Anterior cingulate cortex (tissue), 58 donors: ENCODE measurements around the gene CDCP1.
"Not testable (repeated sequence)": the region's sequence is repeated elsewhere in the genome, so short reads cannot be mapped to it uniquely, and the experiment has no call there.

Experiments used
- DNase-seq, 58 donors: peaks; one replicate each; lab custom pipeline; 2025; lab: John Stamatoyannopoulos, UW

The CDCP1 gene

GRCh38 chr3:45062697-45063070, 83.5 kb downstream of the CDCP1 start:
- no peak for DNase-seq

GRCh38 chr3:45060165-45060892, 85.8 kb downstream of the CDCP1 start:
- DNase-seq: peak in 12 of 58 donors; percentile 3 to 50 (median 14)

- DNase-seq: no peak
These were observed 87.0 kb downstream of the CDCP1 start for GRCh38 chr3:45059132-45059531.

- no peak for DNase-seq
These were observed 88.6 kb downstream of the CDCP1 start for GRCh38 chr3:45057557-45057956.

- DNase-seq: peak in 2 of 58 donors; percentile 11 to 24
These were observed 89.4 kb downstream of the CDCP1 start for GRCh38 chr3:45056608-45057301.

- no peak for DNase-seq
These were observed 90.6 kb downstream of the CDCP1 start for GRCh38 chr3:45055411-45056143.

- DNase-seq: no peak
These were observed 91.2 kb downstream of the CDCP1 start for GRCh38 chr3:45055032-45055410.

- no peak for DNase-seq
These were observed 91.9 kb downstream of the CDCP1 start for GRCh38 chr3:45054196-45054857.

GRCh38 chr3:45053805-45054195, 92.4 kb downstream of the CDCP1 start:
- DNase-seq: not testable (repeated sequence)

- no peak for DNase-seq
These were observed 94.5 kb downstream of the CDCP1 start for GRCh38 chr3:45051685-45052084.

- no peak for DNase-seq
These were observed 96.4 kb downstream of the CDCP1 start for GRCh38 chr3:45049807-45050206.

- no peak for DNase-seq
These were observed 97.9 kb downstream of the CDCP1 start for GRCh38 chr3:45048244-45048643.

GRCh38 chr3:45043728-45044299, 102.4 kb downstream of the CDCP1 start:
- peak in 1 of 58 donors; percentile 11 for DNase-seq

GRCh38 chr3:45042162-45042561, 104.0 kb downstream of the CDCP1 start:
- DNase-seq: no peak

GRCh38 chr3:45041666-45042065, 104.5 kb downstream of the CDCP1 start:
- DNase-seq: no peak

GRCh38 chr3:45037720-45038455, 108.3 kb downstream of the CDCP1 start:
- peak in 57 of 58 donors; percentile 18 to 95 (median 82) for DNase-seq

- peak in 17 of 58 donors; percentile 6 to 60 (median 21) for DNase-seq
These were observed 110.5 kb downstream of the CDCP1 start for GRCh38 chr3:45035441-45036301.

GRCh38 chr3:45034612-45035252, 111.4 kb downstream of the CDCP1 start:
- DNase-seq: peak in 38 of 58 donors; percentile 7 to 75 (median 34)
